HG03103 (cell line): ENCODE data around the gene DOLK.

Source experiments
- ATAC-seq: cut with Tn5 transposase; IDR thresholded peaks from one replicate; pipeline ENCODE4 v1.9.1; 2021; ENCODE audit warnings: low read depth; ENCODE audit not compliant: unreplicated experiment

DOLK gene

DNA sequence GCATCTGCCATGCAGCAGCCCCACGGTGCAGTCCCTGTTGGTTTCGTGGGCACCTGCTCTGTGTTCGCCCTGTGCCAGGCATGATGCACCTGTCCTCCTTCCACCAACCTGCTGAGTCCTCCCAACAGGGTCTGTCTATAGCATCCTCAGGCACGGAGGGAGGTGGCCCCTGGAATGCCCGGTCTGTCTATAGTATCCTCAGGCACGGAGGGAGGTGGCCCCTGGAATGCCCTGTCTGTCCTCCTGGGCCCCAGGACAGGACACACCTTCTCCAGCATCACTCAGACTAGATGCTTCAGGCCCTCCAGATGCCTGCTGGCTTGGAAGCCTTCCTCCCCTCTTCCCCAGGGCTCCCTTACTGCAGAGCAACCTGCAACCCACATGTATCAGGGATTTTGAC is 36.5 kb downstream of the DOLK start:
- no peak for ATAC-seq

DNA sequence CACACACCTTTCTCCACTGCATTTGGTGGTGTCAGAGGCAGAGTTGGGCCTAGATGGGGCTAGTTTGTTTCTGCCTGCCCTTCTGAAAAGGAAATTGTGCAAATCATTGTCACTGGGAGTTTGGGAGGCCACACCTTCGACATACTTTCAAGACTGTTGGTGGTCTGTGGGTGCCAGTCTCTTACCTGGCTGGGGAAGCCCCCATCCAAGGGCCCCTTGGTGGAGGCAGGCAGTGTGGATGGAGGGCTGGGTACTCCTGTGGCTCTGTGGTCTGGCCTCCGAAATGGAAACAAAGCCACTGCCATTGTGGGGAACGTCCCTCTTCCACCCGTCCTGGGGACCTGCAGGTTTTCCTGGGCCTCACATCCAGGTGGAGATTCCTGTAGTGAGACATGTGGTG is 37.5 kb downstream of the DOLK start:
- no peak for ATAC-seq

DNA sequence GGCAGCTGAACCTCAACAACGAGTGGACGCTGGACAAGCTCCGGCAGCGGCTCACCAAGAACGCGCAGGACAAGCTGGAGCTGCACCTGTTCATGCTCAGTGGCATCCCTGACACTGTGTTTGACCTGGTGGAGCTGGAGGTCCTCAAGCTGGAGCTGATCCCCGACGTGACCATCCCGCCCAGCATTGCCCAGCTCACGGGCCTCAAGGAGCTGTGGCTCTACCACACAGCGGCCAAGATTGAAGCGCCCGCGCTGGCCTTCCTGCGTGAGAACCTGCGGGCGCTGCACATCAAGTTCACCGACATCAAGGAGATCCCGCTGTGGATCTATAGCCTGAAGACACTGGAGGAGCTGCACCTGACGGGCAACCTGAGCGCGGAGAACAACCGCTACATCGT is 39.0 kb downstream of the DOLK start:
- ATAC-seq, result no peak

DNA sequence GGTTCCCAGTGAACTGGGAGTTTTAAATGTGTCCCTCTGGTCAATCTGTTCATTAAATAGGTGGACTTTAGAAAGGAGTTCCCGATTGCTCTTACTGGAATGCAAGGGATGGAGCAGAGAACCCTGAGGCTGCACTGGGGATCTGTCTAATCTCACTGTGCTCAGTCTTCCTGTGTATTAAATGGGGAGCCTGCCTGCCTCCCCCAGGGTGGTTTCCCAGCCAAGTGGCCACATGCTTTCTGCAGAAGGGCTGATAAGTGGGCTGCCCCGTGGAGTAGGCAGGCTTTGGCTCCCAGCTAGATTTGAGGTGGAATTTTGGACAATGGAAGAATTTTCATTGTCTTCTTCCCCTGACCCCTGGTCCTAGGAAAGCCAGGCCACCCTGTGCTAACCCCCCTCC is 40.7 kb downstream of the DOLK start:
- no peak for ATAC-seq

DNA sequence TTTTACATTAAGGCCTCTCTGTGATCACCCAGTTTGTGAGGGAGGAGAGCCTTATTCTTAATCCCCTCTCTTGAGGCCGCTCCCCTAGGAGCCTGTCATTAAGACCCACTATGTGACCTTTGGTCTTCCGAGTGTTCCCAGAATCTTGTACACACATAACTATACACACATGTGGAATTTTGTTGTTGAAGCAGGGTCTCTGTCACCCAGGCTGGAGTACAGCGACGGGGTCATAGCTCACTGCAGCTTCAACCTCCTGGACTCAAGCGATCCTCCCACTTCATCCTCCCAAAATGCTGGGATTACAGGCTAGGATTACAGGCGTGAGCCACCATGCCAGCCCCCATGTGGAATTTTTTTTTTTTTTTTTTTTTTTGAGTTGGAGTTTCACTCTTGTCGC is 41.4 kb downstream of the DOLK start:
- no peak for ATAC-seq

DNA sequence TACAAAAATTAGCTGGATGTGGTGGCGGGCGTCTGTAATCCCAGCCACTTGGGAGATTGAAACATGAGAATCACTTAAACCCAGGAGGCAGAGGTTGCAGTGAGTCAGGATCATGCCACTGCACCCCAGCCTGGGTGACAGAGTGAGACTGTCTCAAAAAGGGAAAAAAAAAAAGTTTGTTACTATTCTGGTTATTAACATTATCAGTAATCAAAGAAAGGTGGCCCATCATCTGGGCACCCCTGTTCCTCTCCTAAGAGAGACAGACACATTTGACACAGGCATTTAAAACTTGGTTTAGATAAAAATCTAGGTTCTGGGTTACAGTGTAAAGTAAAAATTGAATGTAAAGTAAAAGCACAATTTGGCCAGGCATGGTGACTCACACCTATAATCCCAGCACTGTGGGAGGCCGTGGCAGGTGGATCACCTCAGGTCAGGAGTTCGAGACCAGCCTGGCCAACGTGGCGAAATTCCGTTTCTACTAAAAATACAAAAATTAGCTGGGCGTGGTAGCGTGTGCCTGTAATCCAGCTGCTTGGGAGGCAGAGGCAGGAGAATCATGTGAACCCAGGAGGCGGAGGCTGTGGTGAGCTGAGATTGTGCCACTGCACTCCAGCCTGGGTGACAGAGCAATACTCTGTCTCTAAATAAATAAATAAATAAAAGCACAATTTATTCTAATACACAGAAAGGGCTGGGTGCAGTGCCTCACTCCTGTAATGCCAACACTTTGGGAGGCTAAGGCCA is 43.4 kb downstream of the DOLK start:
- ATAC-seq, result no peak

DNA sequence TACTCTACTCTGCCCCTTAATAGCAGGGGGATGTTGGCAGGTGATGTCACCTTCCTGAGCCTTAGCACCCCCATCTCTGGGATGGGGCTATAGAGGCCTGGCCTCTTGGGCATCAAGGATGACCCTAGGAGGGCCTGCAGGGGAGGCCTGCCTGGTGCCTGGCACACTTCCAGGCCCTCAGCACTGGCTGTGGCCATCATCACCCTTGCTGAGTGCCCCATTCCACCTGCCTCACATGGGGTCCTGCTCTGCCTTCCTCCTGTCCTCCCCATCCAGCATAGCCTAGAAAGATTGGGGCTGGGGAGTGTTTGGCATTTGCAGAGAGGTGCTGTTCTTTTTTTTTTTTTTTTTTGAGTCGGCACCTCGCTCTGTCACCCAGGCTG is 44.3 kb downstream of the DOLK start:
- ATAC-seq, result no peak

DNA sequence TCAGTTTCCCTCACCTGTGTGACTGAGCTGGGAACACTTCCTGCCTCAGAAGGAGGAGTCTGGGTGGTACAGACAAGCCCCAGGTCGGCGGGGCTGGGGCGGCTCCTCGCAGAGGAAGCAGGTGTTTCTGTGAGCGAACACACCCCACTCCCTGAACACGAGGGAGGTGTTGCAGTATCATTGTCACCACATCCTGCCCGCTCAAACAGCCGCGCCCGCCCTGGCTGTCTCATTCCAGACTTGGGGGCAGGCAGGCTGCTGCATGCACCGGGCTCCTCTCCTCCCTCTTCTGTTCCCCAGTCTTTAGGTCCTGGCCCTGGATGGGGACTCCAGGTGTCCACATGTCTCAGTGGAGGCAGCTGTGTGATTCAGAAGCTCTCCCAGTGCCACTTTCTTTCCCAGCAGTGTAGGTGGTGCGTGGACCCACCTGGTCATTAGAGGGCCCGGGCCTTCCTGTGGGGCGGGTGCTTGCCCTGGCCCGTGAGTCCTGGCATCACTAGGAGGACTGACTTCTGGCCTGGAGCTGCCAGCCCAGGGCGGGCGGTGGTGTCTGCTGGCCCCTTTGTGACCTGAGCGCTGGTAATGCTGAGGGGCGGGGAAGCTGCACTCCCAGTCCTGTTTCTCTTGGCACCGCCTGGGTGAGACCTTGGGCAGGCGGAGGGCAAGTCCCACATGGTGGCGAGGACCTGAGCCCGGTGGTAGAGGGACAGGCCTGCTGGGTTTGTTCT is 44.9 kb downstream of the DOLK start:
- ATAC-seq, result peak; percentile 70

DNA sequence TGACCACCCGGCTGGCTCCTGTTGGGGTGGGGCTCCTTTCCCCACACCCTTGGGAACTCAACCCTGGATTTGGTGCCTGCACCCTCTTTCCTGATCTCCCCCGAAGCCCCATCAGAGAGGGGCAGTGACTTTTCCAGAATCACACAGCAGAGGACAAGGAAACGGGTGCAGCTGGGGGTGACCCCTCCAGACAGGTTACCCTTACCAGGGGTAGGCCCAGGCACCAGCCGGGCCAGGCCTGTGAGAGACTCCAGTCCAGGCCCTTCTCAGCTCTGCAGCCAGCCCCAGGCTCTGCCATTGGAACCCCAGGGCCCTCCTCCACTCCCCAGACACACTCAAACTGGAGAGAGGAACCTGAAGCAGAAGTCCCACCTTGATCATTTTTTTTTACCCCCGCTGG is 45.6 kb downstream of the DOLK start:
- ATAC-seq, result no peak

DNA sequence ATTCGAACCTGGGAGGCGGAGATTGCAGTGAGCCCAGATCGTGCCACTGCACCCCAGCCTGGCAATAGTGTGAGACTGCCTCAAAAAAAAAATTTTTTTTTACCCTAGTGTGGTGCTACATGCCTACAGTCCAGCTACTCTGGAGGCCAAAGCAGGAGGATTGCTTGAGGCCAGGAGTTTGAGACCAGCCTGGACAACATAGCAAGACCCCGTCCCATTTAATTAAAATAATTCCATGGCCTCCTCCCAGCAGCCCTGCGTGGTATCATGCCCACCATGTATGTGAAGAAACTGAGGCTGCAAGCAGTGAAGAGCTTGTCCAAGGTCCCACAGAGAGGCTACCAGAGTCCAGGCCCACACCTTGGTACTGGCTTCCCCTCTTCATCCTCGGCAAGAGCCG is 46.0 kb downstream of the DOLK start:
- no peak for ATAC-seq

DNA sequence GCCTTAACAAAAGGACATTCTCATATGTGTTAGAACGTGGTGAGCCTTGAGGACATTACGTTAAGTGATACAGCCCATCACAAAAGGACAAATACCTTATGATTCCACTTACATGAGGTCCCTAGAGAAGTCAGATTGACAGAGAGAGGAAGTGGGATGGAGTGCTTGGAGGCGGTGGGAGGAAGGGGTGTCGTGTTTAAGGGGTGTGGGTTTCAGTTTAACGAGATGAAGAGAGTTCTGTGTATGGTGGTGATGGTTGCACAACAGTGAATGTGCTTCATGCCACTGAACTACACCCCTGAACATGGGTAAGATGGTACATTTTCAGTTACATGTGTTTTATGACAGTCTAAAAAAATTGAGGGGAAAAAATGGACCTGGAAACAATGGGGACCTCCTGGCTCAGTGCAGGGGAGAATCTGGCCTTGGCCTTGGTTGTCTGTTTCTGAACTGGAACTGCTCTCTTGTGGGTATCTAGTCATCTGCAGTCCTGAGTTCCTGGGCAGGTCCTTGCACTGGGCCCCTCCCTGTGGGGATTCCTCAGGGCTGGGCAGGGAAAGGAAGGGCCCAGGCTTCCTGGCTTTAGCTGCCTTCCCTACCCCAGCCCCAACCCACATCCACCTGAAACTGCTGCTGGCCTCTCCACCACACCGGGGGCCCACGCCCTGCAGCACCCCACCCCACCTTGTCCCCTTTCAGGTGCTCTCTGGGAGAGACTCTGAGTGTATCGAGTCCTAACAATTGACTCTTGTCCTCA is 47.7 kb downstream of the DOLK start:
- no peak for ATAC-seq

DNA sequence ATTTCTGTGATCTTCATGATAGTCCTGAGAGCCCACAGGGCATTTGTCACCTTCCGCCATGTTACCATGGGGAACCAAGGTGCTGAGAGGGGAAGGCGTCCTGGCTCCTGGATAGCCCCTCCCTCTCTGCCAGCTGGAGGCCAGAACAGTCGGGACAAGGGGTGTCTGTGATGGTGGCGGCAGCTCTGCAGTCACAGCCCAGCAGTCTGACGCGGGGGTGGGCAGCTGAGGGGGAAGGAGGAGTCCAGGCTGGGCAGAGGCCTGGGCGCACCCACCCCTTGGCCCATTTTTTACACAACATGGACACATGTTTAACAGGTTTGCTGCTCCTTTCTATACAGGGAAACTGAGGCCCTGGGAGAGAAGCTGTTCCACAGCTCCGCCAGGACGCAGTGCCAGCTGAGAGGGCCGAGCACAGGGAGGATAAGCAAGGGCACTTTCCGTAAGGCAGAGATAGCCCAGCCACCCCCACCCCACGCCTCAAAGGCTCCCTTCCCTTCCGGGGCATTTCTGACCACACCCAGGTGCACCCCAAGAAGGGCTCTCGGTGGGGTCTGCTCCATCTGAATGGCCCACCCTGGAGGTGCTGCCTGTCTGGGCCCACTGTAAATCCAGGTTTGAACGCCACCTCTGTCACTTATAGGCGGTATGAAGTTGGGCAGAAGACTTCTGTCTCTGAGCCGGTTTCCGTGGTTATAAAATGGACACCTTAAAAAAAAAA is 48.4 kb downstream of the DOLK start:
- ATAC-seq, result no peak

DNA sequence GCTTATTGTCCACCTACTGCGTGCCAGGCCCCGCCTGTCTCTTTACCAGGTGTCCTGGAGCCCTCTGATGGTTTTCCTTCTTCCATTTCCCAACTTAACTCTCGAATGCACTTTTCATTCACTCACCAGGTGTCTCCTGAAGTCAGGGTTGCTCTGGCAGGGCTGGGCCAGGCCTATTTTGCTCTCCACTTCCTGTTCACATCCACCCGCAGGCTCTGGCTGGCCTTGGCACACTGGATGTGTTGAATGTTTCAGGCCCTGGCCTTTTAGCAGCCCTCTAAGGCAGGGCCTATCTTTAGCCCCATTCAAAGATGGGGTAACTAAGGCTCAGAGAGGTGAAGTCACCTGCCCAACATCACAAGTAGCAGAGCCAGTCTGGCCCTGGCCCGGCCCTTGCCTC is 49.0 kb downstream of the DOLK start:
- ATAC-seq, result no peak

DNA sequence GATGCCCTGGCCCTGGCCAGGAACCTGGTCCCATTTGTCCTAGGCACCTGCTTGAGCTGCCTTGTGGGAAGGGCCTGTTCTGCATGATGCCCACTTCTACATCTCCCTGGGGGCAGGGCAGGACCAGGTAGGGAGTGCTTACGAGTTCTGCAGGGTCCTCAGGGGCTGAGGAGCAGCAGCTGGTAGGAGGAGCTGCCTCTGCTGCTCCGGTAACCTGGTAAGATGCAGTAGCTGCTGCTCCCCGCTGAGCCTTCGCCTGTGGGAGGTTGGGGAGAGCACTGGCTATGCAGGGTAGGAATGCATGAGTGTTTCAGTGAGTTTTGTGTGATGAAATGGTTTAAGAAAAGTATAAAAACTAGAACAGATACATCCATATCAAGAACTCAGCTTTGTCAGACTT is 51.8 kb downstream of the DOLK start:
- no peak for ATAC-seq
